Caki2 (cell line): ENCODE measurements around the gene PRODH2. TPM values are rescaled to one million over a fixed set of nuclear protein-coding genes. Genes with fewer than 3 reads are reported as not detected.
"Not testable (repeated sequence)": the region's sequence is repeated elsewhere in the genome, so short reads cannot be mapped to it uniquely, and the experiment has no call there.

Experiments used
- DNase-seq: peaks from one replicate; pipeline ENCODE4 v3.0.0-alpha.2; 2015; ENCODE audit warnings: low read depth
- in situ Hi-C: cut with HindIII; loops from 2 replicates; pipeline ENCODE4 v1.10.0; 2016; ENCODE audit warnings: low sequenced_read_pairs, low pct_unique_long_range_greater_than_20kb, mixed read lengths
- total RNA-seq: library from RNA; depleted of rRNA; stranded (reverse); fragments of >200 nt; shearing (Covaris generic); gene quantifications from 2 replicates; pipeline ENCODE4 v1.2.3, GENCODE V29; 2014; ENCODE audit warnings: low replicate concordance

PRODH2 gene
- total RNA-seq, 1 experiment from 2014 or later, result 0.17 TPM

GRCh38 chr19:35806597-35806996 lies 6.0 kb downstream of the PRODH2 start:
- DNase-seq, result no peak
- in situ Hi-C loops, result no loop called here

- no peak for DNase-seq
- in situ Hi-C loops, result no loop called here
These were observed 7.0 kb downstream of the PRODH2 start for GRCh38 chr19:35805526-35806102.

- DNase-seq, result no peak
- in situ Hi-C loops, result no loop called here
These were observed 10.8 kb downstream of the PRODH2 start for GRCh38 chr19:35801828-35802227.

GRCh38 chr19:35797663-35798062 lies 15.0 kb downstream of the PRODH2 start:
- in situ Hi-C loops, result no loop called here
- no peak for DNase-seq

- in situ Hi-C loops, result no loop called here
- DNase-seq, result no peak
These were observed 15.8 kb downstream of the PRODH2 start for GRCh38 chr19:35796645-35797542.

- in situ Hi-C loops, DNase-seq: not testable (repeated sequence)
These were observed 17.1 kb downstream of the PRODH2 start for GRCh38 chr19:35795564-35795963.

- no peak for DNase-seq
- in situ Hi-C loops, result no loop called here
These were observed 19.1 kb downstream of the PRODH2 start for GRCh38 chr19:35793381-35794165.

- in situ Hi-C loops, result no loop called here
- DNase-seq, result no peak
These were observed 19.8 kb downstream of the PRODH2 start for GRCh38 chr19:35792888-35793287.

GRCh38 chr19:35792312-35792711 lies 20.3 kb downstream of the PRODH2 start:
- in situ Hi-C loops, result no loop called here

GRCh38 chr19:35791814-35792279 lies 20.8 kb downstream of the PRODH2 start:
- no peak for DNase-seq

More at GRCh38 chr19:35792312-35792711, 20.3 kb downstream of the PRODH2 start:
- no peak for DNase-seq

GRCh38 chr19:35790981-35791813 lies 21.4 kb downstream of the PRODH2 start:
- no peak for DNase-seq
- in situ Hi-C loops, result no loop called here

More at GRCh38 chr19:35791814-35792279, 20.8 kb downstream of the PRODH2 start:
- in situ Hi-C loops, result no loop called here

- no peak for DNase-seq
These were observed 22.4 kb downstream of the PRODH2 start for GRCh38 chr19:35789978-35790944.

GRCh38 chr19:35789195-35789977 lies 23.3 kb downstream of the PRODH2 start:
- DNase-seq, result no peak
- in situ Hi-C loops, result no loop called here

More at GRCh38 chr19:35789978-35790944, 22.4 kb downstream of the PRODH2 start:
- in situ Hi-C loops, result no loop called here

- in situ Hi-C loops, result no loop called here
- DNase-seq, result no peak
These were observed 24.3 kb downstream of the PRODH2 start for GRCh38 chr19:35788205-35788960.

- in situ Hi-C loops, result no loop called here
- DNase-seq, result no peak
These were observed 25.3 kb downstream of the PRODH2 start for GRCh38 chr19:35787227-35787799.
